ENCODE measurements around the gene SCLY.
"Not testable (repeated sequence)": the region's sequence is repeated elsewhere in the genome, so short reads cannot be mapped to it uniquely, and the experiment has no call there.

Gene SCLY

DNA sequence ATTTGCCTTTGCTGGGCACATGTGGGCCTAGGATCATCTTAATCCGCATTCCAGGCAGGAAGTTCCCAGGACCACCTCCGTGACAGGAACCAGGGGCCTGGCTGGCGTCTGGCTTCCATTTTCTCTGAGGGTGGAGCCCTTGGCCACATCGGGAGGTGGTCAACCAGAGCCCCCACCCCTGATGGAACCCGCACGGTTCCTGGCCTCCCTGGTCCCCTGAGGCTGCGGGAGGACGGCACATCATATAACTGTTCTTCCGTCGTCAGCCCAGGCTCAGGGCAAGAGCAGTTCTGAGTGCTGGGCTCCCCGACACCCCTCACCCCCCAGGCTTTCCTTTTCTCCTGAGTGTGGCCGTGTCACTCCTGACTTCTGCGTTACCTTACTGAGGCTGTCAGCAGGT, 52.8 kb downstream of the SCLY start:
- H3K27ac Mint-ChIP-seq, result no peak overlapping the region
- no peak overlapping the region for H3K4me3 Mint-ChIP-seq
- H3K9me3 Mint-ChIP-seq, result peaks cover 22% of the 10 kb centered on the region
- peaks cover 5% of the 10 kb centered on the region for H3K4me1 Mint-ChIP-seq (ENCODE audit: low read depth)
- DNase-seq (ENCODE audit: low spot score), result no peak
- H3K27me3 Mint-ChIP-seq (ENCODE audit: low read depth), result peaks cover 4% of the 10 kb centered on the region
- H3K36me3 Mint-ChIP-seq (ENCODE audit: low read depth), result no peaks in the 10 kb centered on the region

DNA sequence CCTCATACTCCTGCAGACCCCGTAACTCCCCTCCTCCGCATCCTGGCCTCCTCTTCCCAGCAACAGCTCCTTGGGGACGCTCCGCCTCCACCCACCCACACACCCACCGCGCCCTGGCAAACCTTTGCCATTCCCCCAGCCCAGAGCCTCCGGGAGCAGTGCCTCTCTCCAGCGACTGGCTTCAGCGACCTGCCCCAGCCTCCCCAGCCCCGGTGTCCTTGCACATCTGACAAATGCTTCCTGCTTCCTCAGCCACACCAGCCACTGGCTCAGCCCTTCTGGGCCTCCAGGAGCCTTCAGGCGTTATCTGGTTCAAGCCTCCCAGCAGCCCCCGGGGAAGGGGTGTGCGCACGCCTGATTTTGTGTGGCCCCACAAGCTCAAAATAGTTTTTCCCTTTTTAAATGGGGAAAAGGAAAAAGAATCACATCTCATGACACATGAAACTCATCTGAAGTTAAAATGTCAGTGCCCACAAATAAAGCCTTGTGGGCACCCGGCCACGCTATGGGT, 53.6 kb downstream of the SCLY start:
- H3K4me1 Mint-ChIP-seq (ENCODE audit: low read depth), result no peaks in the 10 kb centered on the region
- H3K27ac Mint-ChIP-seq, result no peak overlapping the region
- H3K4me3 Mint-ChIP-seq, result no peak overlapping the region
- peaks cover 4% of the 10 kb centered on the region for H3K27me3 Mint-ChIP-seq (ENCODE audit: low read depth)
- peaks cover 22% of the 10 kb centered on the region for H3K9me3 Mint-ChIP-seq
- H3K36me3 Mint-ChIP-seq (ENCODE audit: low read depth), result no peaks in the 10 kb centered on the region
- no peak for DNase-seq (ENCODE audit: low spot score)

DNA sequence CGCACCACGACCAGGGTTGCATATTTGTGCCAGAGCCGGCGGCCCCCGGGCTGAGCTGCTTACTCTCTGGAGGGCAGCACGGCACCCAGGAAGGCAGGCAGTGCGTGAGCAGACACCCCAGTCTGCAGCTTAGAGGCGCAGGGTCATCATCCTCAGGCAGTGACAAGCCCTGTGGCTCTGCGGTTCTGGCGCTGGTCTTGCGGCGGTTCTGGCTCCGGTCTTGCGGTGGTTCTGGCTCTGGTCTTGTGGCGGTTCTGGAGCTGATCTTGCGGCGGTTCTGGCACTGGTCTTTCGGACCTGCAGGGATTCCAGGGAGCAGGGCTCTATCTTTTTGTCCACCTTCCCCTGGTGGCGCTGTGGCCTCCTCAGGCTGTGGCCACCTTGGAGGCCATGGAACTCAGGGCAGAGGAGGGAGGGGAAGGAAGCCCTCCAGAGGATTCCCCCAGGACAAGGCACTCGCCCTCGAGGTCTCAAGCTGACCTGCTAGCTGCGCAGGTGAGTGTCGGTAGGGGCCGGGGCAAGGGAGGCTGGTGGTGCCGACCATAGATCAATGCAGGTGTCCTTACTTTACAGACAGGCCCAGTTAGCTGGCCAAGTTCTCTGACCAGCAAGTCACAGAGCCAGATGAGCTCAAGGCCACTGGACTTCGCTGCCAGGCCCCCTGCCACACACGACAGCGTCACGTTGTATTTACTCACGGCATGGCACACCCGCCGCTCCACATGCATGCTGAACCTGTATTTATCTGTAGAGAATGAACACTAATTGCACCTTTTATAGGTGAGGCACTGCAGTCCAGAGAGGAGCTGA, 54.3 kb downstream of the SCLY start:
- no peak overlapping the region for H3K27ac Mint-ChIP-seq
- DNase-seq (ENCODE audit: low spot score), result no peak
- peaks cover 4% of the 10 kb centered on the region for H3K27me3 Mint-ChIP-seq (ENCODE audit: low read depth)
- peaks cover 22% of the 10 kb centered on the region for H3K9me3 Mint-ChIP-seq
- no peaks in the 10 kb centered on the region for H3K4me1 Mint-ChIP-seq (ENCODE audit: low read depth)
- no peaks in the 10 kb centered on the region for H3K36me3 Mint-ChIP-seq (ENCODE audit: low read depth)
- H3K4me3 Mint-ChIP-seq, result no peak overlapping the region

DNA sequence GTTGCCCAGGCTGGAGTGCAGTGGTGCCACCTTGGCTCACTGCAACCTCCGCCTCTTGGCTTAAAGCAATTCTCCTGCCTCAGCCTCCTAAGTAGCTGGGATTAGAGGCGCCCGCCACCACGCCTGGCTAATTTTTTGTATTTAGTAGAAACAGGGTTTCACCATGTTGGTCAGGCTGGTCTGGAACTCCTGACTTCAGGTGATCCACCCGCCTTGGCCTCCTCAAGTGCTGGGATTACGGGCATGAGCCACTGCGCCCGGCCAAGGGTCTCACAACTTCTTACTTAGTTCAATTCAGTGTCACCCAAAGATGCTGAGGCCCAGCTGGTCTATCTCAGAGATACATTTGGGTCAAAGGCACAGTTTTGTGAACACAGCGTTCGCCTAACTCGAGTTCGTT, 54.9 kb downstream of the SCLY start:
- H3K9me3 Mint-ChIP-seq, result peaks cover 22% of the 10 kb centered on the region
- not testable (repeated sequence) for H3K27me3 Mint-ChIP-seq (ENCODE audit: low read depth); H3K27ac Mint-ChIP-seq; H3K36me3 Mint-ChIP-seq (ENCODE audit: low read depth); DNase-seq (ENCODE audit: low spot score); H3K4me3 Mint-ChIP-seq; H3K4me1 Mint-ChIP-seq (ENCODE audit: low read depth)

DNA sequence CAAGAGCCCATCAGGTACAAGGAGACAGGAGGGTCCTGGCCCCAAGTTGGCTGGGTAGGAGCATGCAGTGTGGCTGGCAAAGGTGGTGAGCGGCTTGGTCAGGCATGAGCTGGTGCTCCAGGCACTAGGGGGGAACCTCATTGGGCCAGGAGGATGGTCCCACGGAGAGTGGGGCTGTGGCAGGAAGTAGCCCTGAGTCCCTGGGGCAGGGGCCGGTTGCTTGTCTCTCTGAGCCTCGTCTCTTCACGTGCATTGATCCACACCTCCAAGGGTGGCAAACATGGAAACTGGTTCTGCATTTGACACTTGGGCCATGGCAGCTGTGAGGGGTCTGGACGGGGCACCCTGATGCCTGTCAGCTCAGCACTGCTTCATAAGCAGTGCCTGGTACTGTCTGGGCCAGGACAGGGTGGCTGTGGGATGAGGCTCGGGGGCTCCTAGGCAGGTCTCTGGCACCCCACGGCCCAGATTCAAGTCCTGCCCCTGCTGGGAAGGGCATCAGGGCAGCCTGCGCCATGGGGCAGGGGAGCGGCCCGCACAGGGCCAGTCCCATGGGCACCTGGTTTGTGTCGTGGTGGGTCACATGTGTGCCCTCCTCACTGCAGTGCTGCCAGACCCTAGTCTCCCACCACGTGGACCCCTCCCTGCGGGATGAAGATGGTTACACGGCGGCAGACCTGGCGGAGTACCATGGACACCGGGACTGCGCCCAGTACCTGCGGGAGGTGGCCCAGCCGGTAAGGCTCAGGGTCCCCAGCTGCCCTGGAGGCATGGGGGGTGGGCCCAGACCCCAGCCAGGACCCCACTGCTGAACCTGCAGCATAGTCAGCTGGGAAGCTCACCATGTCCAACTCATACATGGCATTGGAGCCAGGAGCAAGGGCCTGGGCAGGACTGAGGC, 55.7 kb downstream of the SCLY start:
- Mint-ChIP-seq H3K36me3 (ENCODE audit: low read depth) (no peaks in the 10 kb centered on the region), H3K27me3 (ENCODE audit: low read depth) (peaks cover 4% of the 10 kb centered on the region), H3K9me3 (peaks cover 18% of the 10 kb centered on the region), H3K4me1 (ENCODE audit: low read depth) (no peaks in the 10 kb centered on the region), H3K27ac (no peak overlapping the region), H3K4me3 (no peak overlapping the region)
- DNase-seq (ENCODE audit: low spot score), result no peak

DNA sequence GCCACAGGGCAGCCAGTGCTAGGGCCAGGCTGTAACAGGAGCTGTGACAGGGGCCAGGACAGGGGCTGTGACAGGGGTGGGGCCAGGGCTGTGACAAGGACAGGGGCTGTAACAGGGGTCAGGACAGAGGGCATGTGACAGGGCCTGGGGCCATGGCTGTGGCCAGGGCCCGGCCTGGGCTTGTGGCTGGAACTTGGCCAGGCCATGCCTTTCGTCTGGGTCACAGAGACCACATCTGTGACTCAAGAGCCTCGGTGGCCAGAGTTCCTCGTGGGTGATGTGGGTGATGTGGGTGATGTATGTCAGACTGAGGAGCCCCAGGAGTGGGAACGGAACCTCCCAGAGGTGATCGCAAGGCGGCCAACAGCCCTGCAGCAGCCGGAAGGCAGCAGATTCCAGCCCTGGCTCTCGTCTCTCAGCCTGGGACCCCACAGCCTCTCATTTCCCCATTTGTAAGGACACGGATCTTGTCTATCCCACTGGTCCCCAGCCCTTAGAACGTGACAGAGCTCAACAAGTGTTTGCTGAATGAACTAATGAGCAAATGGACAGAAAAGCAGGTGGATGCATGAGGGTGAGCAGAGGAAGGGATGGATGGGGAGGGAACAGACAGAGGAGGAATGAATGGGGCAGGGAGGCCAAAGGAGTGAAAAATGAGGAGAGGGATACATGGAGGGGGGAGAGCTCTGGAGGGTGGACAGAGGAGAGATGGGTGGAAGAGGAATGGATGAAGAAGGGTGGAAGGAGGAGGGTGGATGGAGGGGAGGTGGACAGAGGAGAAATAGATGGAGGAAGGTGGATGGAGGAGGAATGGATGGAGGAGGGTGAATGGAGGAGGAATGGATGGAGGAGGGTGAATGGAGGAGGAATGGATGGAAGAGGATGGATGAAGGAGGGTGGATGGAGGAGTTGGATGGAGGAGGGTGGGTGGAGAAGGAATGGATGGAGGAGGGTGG, 56.7 kb downstream of the SCLY start:
- Mint-ChIP-seq H3K27ac (no peak overlapping the region), H3K9me3 (peaks cover 11% of the 10 kb centered on the region), H3K36me3 (ENCODE audit: low read depth) (no peaks in the 10 kb centered on the region), H3K4me3 (no peak overlapping the region), H3K27me3 (ENCODE audit: low read depth) (peaks cover 4% of the 10 kb centered on the region), H3K4me1 (ENCODE audit: low read depth) (no peaks in the 10 kb centered on the region)
- no peak for DNase-seq (ENCODE audit: low spot score)

DNA sequence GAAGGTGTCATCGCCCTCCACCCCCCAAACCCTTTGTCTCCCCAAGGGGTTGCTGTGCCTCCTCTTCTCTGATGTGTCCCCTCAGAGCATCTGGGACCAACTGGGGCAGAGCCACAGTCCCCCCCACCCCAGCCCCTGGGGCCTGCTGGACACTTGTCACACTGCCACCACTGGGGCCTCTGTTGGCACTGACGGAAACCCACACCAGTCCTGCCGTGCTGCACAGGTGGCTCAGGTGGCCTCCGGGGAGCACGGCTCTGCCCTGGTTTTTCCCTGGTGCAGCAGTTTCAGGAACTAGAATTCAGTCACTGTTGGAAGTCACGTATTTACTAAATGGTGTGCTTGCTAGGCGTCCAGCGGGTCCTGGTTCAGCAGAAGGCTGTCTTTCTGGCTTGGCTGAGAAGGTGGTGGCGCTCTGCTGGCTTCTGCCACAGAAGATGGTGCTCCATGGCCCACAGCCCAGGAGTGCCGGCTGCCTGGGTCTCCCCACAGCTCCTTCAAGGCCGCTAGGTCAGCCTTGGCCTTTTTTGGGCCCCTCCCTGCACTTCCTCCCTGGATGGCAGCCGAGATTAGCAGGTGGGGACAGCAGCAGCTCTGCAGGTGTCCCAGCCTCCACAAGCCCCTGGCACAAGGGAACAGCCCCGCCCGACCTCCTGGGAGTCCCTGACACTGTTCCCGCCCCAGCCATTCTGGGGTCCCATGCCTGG, 59.1 kb downstream of the SCLY start:
- H3K4me1 Mint-ChIP-seq (ENCODE audit: low read depth), result no peaks in the 10 kb centered on the region
- no peak for DNase-seq (ENCODE audit: low spot score)
- no peaks in the 10 kb centered on the region for H3K9me3 Mint-ChIP-seq
- no peak overlapping the region for H3K4me3 Mint-ChIP-seq
- no peaks in the 10 kb centered on the region for H3K36me3 Mint-ChIP-seq (ENCODE audit: low read depth)
- peaks cover 4% of the 10 kb centered on the region for H3K27me3 Mint-ChIP-seq (ENCODE audit: low read depth)
- no peak overlapping the region for H3K27ac Mint-ChIP-seq

DNA sequence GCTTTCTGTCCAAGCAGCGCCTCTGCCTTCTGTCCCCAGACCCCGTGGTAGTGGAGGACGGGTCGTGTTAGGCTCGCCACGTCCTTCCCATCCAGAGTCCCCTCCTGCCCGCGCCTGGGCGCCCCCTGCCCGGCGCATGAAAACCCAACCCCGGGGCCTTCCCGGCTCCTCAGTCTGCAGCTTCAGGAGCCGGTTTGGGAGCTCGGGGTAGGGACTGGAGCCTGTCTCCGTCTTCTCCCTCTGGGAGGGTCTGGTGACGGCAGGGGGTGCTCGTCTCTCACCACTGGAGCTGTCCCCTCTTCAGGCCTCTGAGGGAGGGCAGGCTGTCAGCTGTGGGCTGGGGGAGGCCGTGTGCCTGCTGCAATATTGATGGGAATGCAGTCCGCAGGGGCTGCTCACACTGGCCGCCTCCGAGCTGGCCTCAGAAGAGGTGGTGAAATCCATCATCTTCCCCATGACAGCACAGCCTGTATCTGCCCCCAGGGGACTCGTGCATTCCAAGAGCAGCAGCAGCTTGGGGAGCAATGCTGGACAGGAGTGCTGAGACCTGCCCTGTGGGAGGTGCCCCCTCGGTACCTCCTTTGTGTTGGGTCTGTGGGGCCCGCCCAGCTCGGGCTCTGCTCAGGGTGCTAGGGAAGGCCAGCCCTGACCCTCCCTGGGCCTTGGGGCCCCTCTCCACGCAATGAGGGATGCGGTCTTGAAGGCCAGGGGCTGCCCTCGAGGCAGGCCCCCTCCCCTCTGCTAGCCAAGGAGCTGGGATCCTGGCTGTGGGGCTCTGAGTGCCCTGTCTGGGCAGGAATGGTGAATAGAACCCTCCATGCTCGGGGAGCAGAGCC, 59.9 kb downstream of the SCLY start:
- no peaks in the 10 kb centered on the region for H3K36me3 Mint-ChIP-seq (ENCODE audit: low read depth)
- no peaks in the 10 kb centered on the region for H3K4me1 Mint-ChIP-seq (ENCODE audit: low read depth)
- no peak overlapping the region for H3K27ac Mint-ChIP-seq
- no peaks in the 10 kb centered on the region for H3K9me3 Mint-ChIP-seq
- DNase-seq (ENCODE audit: low spot score), result no peak
- peaks cover 4% of the 10 kb centered on the region for H3K27me3 Mint-ChIP-seq (ENCODE audit: low read depth)
- no peak overlapping the region for H3K4me3 Mint-ChIP-seq

DNA sequence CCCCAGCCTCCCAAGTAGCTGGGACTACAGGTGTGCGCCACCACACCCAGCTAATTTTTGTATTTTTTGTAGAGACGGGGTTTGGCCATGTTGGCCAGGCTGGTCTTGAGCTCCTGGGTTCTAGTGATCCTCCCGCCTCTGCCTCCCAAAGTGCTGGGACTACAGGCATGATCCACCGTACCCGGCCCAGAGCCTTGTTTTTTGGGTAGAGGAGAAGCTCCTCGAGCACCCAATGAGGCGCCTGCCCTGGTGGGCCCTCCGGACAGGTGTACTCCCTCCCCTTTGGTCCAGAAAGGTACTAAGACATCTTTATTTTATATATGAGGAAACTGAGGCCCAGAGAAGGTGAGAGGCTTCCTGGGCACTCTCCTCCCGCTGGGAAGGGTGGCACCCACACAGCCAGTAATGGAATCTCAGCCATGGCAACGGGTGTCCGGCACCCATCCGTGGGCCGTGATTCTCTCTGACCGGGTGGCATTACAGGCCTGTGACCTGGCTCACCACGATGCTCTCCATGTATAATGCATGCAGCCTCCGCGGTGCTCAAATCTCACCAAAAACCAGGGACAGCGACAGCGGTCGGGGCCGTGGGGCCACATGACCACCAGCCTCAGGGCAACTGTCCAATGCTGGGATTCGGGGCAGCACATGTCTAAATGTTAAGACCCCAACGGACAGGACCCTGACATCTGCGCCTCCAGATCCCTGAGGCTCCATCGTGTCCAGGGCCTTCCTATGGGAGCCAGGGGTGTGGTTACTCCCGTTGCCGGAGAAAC, 60.9 kb downstream of the SCLY start:
- peaks cover 4% of the 10 kb centered on the region for H3K27me3 Mint-ChIP-seq (ENCODE audit: low read depth)
- DNase-seq (ENCODE audit: low spot score), result no peak
- no peak overlapping the region for H3K27ac Mint-ChIP-seq
- no peaks in the 10 kb centered on the region for H3K9me3 Mint-ChIP-seq
- H3K4me3 Mint-ChIP-seq, result no peak overlapping the region
- H3K4me1 Mint-ChIP-seq (ENCODE audit: low read depth), result no peaks in the 10 kb centered on the region
- H3K36me3 Mint-ChIP-seq (ENCODE audit: low read depth), result no peaks in the 10 kb centered on the region

DNA sequence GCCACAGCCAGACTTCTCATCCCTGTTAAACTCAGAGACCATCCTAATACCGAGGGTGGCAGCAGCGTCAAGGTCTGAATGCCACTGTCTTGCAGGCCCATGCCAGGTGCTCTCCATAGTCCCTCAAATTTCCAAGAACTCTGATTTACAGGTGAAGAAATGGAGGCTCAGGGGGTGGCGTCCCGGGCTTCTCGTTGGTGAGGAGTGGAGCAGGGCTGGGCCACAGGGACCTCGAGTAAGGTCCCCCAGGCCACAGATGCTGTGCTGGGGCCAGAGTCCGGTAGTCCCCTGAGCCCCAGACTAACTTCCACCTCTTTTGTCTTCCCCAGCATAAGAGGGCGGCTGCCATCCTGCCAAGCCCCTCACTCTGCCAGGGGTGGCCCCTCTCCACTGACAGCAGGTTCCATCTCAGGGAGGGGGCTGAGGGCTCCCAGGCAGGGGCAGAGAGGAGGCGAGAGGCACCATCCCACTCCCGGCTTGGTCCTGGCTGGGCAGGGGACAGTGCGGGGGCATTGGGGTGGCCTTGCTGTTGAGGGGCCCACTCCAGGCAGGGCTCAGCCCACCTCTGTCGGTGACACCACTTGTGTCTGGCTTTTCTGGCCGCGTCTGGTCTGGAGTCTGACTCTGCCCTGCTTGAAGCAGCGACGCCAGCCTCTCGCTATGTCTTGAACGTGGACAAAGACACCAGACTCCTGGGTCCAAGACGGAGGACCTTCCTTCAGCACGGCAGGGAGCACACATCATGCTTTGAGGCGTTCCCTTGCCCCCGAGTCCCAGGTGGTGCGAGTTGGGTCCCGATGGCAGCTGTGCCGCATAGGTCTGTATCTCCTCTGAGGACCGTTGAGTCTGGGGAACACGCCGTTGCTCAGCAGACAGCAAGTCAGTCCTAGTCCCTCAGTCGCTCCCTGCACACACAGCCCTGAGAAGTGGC, 61.8 kb downstream of the SCLY start:
- DNase-seq (ENCODE audit: low spot score), result no peak
- Mint-ChIP-seq H3K27ac (no peak overlapping the region), H3K9me3 (no peaks in the 10 kb centered on the region), H3K27me3 (ENCODE audit: low read depth) (peaks cover 4% of the 10 kb centered on the region), H3K4me1 (ENCODE audit: low read depth) (no peaks in the 10 kb centered on the region), H3K36me3 (ENCODE audit: low read depth) (no peaks in the 10 kb centered on the region), H3K4me3 (no peak overlapping the region)

DNA sequence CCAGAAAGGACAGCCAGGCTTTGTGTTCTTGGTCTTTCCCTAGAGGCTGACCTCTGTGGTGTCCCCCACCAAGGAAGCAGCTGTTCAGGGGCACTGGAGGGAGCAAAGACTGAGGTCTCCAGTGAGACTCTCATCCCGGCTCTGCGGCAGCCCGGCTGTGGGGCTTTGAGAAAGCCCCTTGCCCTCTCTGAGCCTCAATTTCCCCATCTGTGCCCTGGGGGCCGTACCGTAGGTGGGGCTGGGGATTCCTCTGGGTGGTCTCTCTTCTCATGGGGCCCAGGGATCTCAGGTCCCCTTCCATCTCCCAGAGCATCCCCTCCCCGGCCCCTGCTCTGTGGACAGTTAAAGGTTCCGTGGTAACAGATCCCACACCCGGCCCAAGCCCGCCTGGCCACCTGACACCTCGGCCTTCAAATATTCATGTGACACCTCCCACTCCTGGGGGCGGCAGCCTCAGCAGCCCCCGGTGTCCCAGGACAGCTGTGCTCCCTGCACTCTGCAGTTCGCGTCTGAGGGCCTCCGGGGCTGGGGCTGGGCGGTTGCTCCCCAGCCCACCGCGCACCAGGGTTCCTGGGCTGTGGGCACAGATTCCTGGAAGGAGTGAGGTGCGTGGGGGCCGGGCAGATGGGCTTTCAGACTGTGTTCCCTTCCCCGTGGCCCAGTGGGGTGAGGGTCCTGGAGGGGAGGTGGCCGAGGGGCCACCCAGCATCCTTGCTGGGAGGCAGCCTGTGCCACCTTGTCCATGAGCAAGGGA, 62.6 kb downstream of the SCLY start:
- H3K27me3 Mint-ChIP-seq (ENCODE audit: low read depth), result no peaks in the 10 kb centered on the region
- no peak overlapping the region for H3K4me3 Mint-ChIP-seq
- no peak overlapping the region for H3K27ac Mint-ChIP-seq
- no peaks in the 10 kb centered on the region for H3K36me3 Mint-ChIP-seq (ENCODE audit: low read depth)
- H3K9me3 Mint-ChIP-seq, result no peaks in the 10 kb centered on the region
- no peak for DNase-seq (ENCODE audit: low spot score)
- H3K4me1 Mint-ChIP-seq (ENCODE audit: low read depth), result no peaks in the 10 kb centered on the region
